H1 (cell line): ENCODE data around the gene BIRC7. TPM values are rescaled to one million over a fixed set of nuclear protein-coding genes. Genes with fewer than 3 reads are reported as not detected.

Experiments
- CTCF ChIA-PET: fragments of 300-600 bp; sonication (Branson Sonifier 250); formaldehyde crosslinking; loops from one replicate; lab custom pipeline; 2021; ENCODE audit not compliant: partially characterized antibody; lab: Charles Lee
- POLR2A ChIA-PET: fragments of 300-600 bp; sonication (Branson Sonifier 250); formaldehyde crosslinking; loops from one replicate; lab custom pipeline; 2021; ENCODE audit warnings: inconsistent platforms; ENCODE audit not compliant: partially characterized antibody; lab: Charles Lee
- DNase-seq, 2 experiments: peaks; one replicate each; pipeline versions ENCODE4 v3.0.0 to v3.0.0-alpha.2; 2010 to 2022; ENCODE audit warnings: low spot score in 2 of 2, low read depth in 1 of 2, mixed read lengths in 1 of 2
- FAIRE-seq: peaks from 2 replicates; lab custom pipeline; 2011; peaks lifted over from hg19 to GRCh38; lab: Jason Lieb, UNC
- H2AFZ ChIP-seq: 2 replicates; pipeline ENCODE4 v1.8.1; 2012; ENCODE audit warnings: low read length, inconsistent platforms
- H2AK5ac ChIP-seq: 2 replicates; pipeline ENCODE4 v1.6.1; 2013; ENCODE audit warnings: low read depth, low read length
- H2BK120ac ChIP-seq: replicated peaks from 2 replicates; pipeline ENCODE3; 2013; ENCODE audit warnings: low read depth, low read length, inconsistent platforms
- H2BK12ac ChIP-seq: 2 replicates; pipeline ENCODE4 v1.6.1; 2013; ENCODE audit warnings: low read depth, low read length
- H2BK15ac ChIP-seq: 2 replicates; pipeline ENCODE4 v1.6.1; 2013; ENCODE audit warnings: low read length
- H2BK20ac ChIP-seq: 2 replicates; pipeline ENCODE4 v1.6.1; 2013; ENCODE audit warnings: low read length
- H2BK5ac ChIP-seq: 2 replicates; pipeline ENCODE4 v1.6.1; 2013; ENCODE audit warnings: low read depth, low read length
- H3K14ac ChIP-seq: 2 replicates; pipeline ENCODE4 v1.6.1; 2013; ENCODE audit warnings: inconsistent platforms; ENCODE audit not compliant: insufficient read length
- H3K18ac ChIP-seq: 2 replicates; pipeline ENCODE4 v1.6.1; 2013; ENCODE audit warnings: low read length; ENCODE audit errors: extremely low read depth
- H3K23ac ChIP-seq: 2 replicates; pipeline ENCODE4 v1.6.1; 2013; ENCODE audit warnings: inconsistent platforms; ENCODE audit not compliant: insufficient read length
- H3K23me2 ChIP-seq: 2 replicates; pipeline ENCODE4 v1.6.1; 2013; ENCODE audit warnings: low read depth, low read length
- H3K27ac ChIP-seq: 2 replicates; pipeline ENCODE4 v1.6.1; 2011; ENCODE audit warnings: low read depth, low read length, inconsistent platforms
- H3K27me3 ChIP-seq, 4 experiments: replicated peaks in 1 of 4; 1 replicate in 1 of 4; 2 replicates in 3 of 4; pipeline versions ENCODE4 v1.6.1 to v1.8.1; 2011 to 2013; ENCODE audit warnings: low read length in 3 of 4, mild to moderate bottlenecking in 3 of 4, inconsistent platforms in 2 of 4, mixed read lengths in 2 of 4, moderate library complexity in 1 of 4; ENCODE audit not compliant: control insufficient read depth in 3 of 4, insufficient read depth in 3 of 4; ENCODE audit errors: extremely low read depth in 1 of 4
- H3K36me3 ChIP-seq, 4 experiments: 2 replicates each; pipeline versions ENCODE4 v1.6.1 to v1.8.1; 2011 to 2013; ENCODE audit warnings: mild to moderate bottlenecking in 4 of 4, low read length in 3 of 4, moderate library complexity in 2 of 4, control low read depth in 1 of 4, inconsistent platforms in 1 of 4; ENCODE audit not compliant: insufficient read depth in 4 of 4, control insufficient read depth in 2 of 4
- H3K4ac ChIP-seq: replicated peaks from 2 replicates; pipeline ENCODE3; 2013; ENCODE audit warnings: low read length, low read depth, mixed read lengths, inconsistent platforms; ENCODE audit not compliant: insufficient read length
- H3K4me1 ChIP-seq, 4 experiments: replicated peaks in 1 of 4; 1 replicate in 1 of 4; 2 replicates in 3 of 4; pipeline versions ENCODE4 v1.6.1 to v1.8.1; 2011 to 2013; ENCODE audit warnings: low read length in 3 of 4, inconsistent platforms in 2 of 4, mixed read lengths in 1 of 4; ENCODE audit not compliant: insufficient read depth in 4 of 4, control insufficient read depth in 3 of 4
- H3K4me2 ChIP-seq, 2 experiments: 2 replicates each; pipeline versions ENCODE4 v1.6.1 to v1.8.1; 2011 to 2013; ENCODE audit warnings: low read depth in 2 of 2, low read length in 2 of 2, control low read depth in 1 of 2, inconsistent platforms in 1 of 2, mild to moderate bottlenecking in 1 of 2; ENCODE audit not compliant: insufficient read depth in 1 of 2
- H3K4me3 ChIP-seq, 4 experiments: fragments of 200-600, 300-600 bp in 1 of 4; sonication (generic), shearing (Covaris generic), sonication (Bioruptor Twin) in 1 of 4; 2 replicates each; pipeline versions ENCODE4 v1.5.1 to v1.8.1; 2011 to 2016; ENCODE audit warnings: low read length in 4 of 4, low read depth in 3 of 4, control low read depth in 2 of 4, inconsistent platforms in 2 of 4, mild to moderate bottlenecking in 2 of 4, mixed read lengths in 1 of 4, moderate library complexity in 1 of 4; ENCODE audit not compliant: insufficient read depth in 2 of 4; ENCODE audit errors: extremely low read depth in 1 of 4
- H3K56ac ChIP-seq: replicated peaks from 2 replicates; pipeline ENCODE3; 2013; ENCODE audit warnings: low read depth, mild to moderate bottlenecking, mixed read lengths, low read length, inconsistent platforms; ENCODE audit not compliant: insufficient read length
- H3K79me1 ChIP-seq: 2 replicates; pipeline ENCODE4 v1.6.1; 2013; ENCODE audit warnings: low read depth, low read length, control low read depth
- H3K79me2 ChIP-seq, 2 experiments: 2 replicates each; pipeline versions ENCODE4 v1.6.1 to v1.8.1; 2012 to 2013; ENCODE audit warnings: low read length in 2 of 2, mild to moderate bottlenecking in 2 of 2, inconsistent platforms in 1 of 2; ENCODE audit not compliant: insufficient read depth in 2 of 2, control insufficient read depth in 1 of 2
- H3K9ac ChIP-seq, 4 experiments: replicated peaks in 1 of 4; 1 replicate in 1 of 4; 2 replicates in 3 of 4; pipeline versions ENCODE4 v1.6.1 to v1.8.1; 2011 to 2013; ENCODE audit warnings: low read depth in 3 of 4, low read length in 3 of 4, control low read depth in 2 of 4, mild to moderate bottlenecking in 2 of 4, moderate library complexity in 2 of 4, inconsistent platforms in 1 of 4; ENCODE audit errors: extremely low read depth in 1 of 4
- H3K9me3 ChIP-seq, 2 experiments: 2 replicates each; pipeline versions ENCODE4 v1.6.1 to v1.8.1; 2012 to 2013; ENCODE audit warnings: mild to moderate bottlenecking in 2 of 2, moderate library complexity in 2 of 2, control low read depth in 1 of 2, inconsistent platforms in 1 of 2, low read depth in 1 of 2, low read length in 1 of 2, mixed read lengths in 1 of 2; ENCODE audit not compliant: insufficient read depth in 2 of 2
- H4K20me1 ChIP-seq, 2 experiments: replicated peaks in 1 of 2; 2 replicates each; pipeline versions ENCODE3 to v1.8.1; 2011 to 2013; ENCODE audit warnings: inconsistent platforms in 2 of 2, low read length in 2 of 2, mild to moderate bottlenecking in 1 of 2; ENCODE audit not compliant: insufficient read depth in 2 of 2, control insufficient read depth in 1 of 2
- H4K5ac ChIP-seq: 2 replicates; pipeline ENCODE4 v1.6.1; 2013; ENCODE audit warnings: low read length, low read depth, mixed read lengths, inconsistent platforms; ENCODE audit not compliant: insufficient read length
- H4K8ac ChIP-seq: 2 replicates; pipeline ENCODE4 v1.8.0; 2013; ENCODE audit warnings: mild to moderate bottlenecking, moderate library complexity, low read length, inconsistent platforms; ENCODE audit not compliant: insufficient read depth; ENCODE audit errors: extremely low read depth
- H4K91ac ChIP-seq: replicated peaks from 2 replicates; pipeline ENCODE3; 2013; ENCODE audit warnings: low read length, mixed read lengths, inconsistent platforms; ENCODE audit not compliant: insufficient read length
- ASH2L ChIP-seq: fragments of 200-600, 300-600 bp; sonication (generic); IDR thresholded peaks from one replicate; pipeline ENCODE4 v1.7.1; 2017; ENCODE audit warnings: low read length
- BACH1 ChIP-seq: IDR thresholded peaks from 2 replicates; pipeline ENCODE4 v1.6.1; 2012; ENCODE audit warnings: low read length, improper control_type of control experiment
- CTCF ChIP-seq, 3 experiments: IDR thresholded peaks; 1 replicate in 2 of 3; 2 replicates in 1 of 3; pipeline versions ENCODE4 v1.5.1 to v1.6.1; 2011; ENCODE audit warnings: low read length in 3 of 3, mild to moderate bottlenecking in 3 of 3, inconsistent platforms in 2 of 3, low read depth in 1 of 3, moderate library complexity in 1 of 3; ENCODE audit not compliant: insufficient read depth in 1 of 3; ENCODE audit errors: control extremely low read depth in 1 of 3
- JUND ChIP-seq: IDR thresholded peaks from 2 replicates; pipeline ENCODE4 v1.6.1; 2011; ENCODE audit warnings: mild to moderate bottlenecking, improper control_type of control experiment, low read length
- RAD21 ChIP-seq, 2 experiments: IDR thresholded peaks in 1 of 2; conservative IDR thresholded peaks in 1 of 2; 2 replicates each; pipeline ENCODE4 v1.6.1; 2011; ENCODE audit warnings: low read depth in 2 of 2, low read length in 2 of 2, improper control_type of control experiment in 1 of 2, inconsistent platforms in 1 of 2, mild to moderate bottlenecking in 1 of 2, moderate library complexity in 1 of 2
- WGBS, 2 experiments: shearing (Covaris generic) in 1 of 2; methylation state at CpG; one replicate each; pipeline versions ENCODE4 v1.1.6 to v1.1.7; 2013 to 2015; ENCODE audit warnings: low lambda C conversion rate in 2 of 2, mixed read lengths in 2 of 2, inconsistent platforms in 1 of 2, low coverage in 1 of 2, missing lambda C conversion rate in 1 of 2; ENCODE audit not compliant: insufficient replicate concordance in 2 of 2, insufficient coverage in 1 of 2, insufficient read length in 1 of 2; ENCODE audit errors: extremely low coverage in 1 of 2, missing lambda C conversion rate in 1 of 2; 5-methylcytosine and 5-hydroxymethylcytosine counted together
- polyA plus RNA-seq, 7 experiments: library from polyadenylated mRNA; depleted of rRNA in 3 of 7; stranded (reverse) in 5 of 7; unstranded in 2 of 7; fragments of >200 nt in 5 of 7; fragments of 200-250 nt in 2 of 7; gene quantifications; 1 replicate in 5 of 7; 2 replicates in 1 of 7; 4 replicates in 1 of 7; pipeline versions ENCODE4 v1.2.1 to v1.2.3, GENCODE V29; 2011 to 2013; ENCODE audit warnings: missing spikeins in 2 of 7, mixed read lengths in 2 of 7
- total RNA-seq: library from RNA; stranded (reverse); fragmentation: NEBNext Ultra II Directional; extraction: Animal tissue kit (Norgen Biotek cat#: 25700); gene quantifications from 2 replicates; pipeline ENCODE4 v1.2.1, GENCODE V29; 2021

The BIRC7 gene
- total and polyA plus RNA-seq, 2 of the 8 experiments (the other 6 are each of a cell fraction or from before 2014, with no cell fraction given) = 0.11 to 0.41 TPM

- ChIA-PET CTCF (interaction anchor here (0.6 to 5.3 kb wide), 61 partner anchors 7 to 396 kb away, joined by 3 to 199 read pairs (median 4); partner anchors contain the start of genes ARFGAP1, BIRC7, COL20A1 and NKAIN4), POLR2A (interaction anchor here (0.7 to 3.3 kb wide), 10 partner anchors 9 to 74 kb away, joined by 3 to 14 read pairs (median 4); partner anchors contain the start of gene BIRC7)
- Histone ChIP-seq H2BK12ac (no peak overlapping the region), H3K4ac (no peak overlapping the region), H3K4me2 (no peak overlapping the region), H2AFZ (no peak overlapping the region), H3K9ac (no peak overlapping the region), H2BK20ac (no peak overlapping the region), H3K36me3 (no peaks in the 10 kb centered on the region), H4K20me1 (peaks cover 0 to 3% of the 10 kb centered on the region in 2 experiments), H2AK5ac (no peak overlapping the region), H4K8ac (no peak overlapping the region), H3K23me2 (peaks cover 2% of the 10 kb centered on the region; the same call in 1 of the 2 replicates), H3K4me1 (peaks cover 0 to 6% (median 3%) of the 10 kb centered on the region in 4 experiments; a peak in 5 of 7 replicates), H3K9me3 (no peaks in the 10 kb centered on the region), H3K4me3 (no peak overlapping the region), H3K14ac (no peak overlapping the region), H2BK15ac (peak overlapping the region; percentile 89; the same call in 1 of the 2 replicates), H3K56ac (no peak overlapping the region), H3K79me2 (no peaks in the 10 kb centered on the region), H3K18ac (no peak overlapping the region), H3K27me3 (peaks cover 0 to 3% (median 0%) of the 10 kb centered on the region in 4 experiments; a peak in 2 of 7 replicates), H4K91ac (no peak overlapping the region), H3K23ac (no peak overlapping the region), H3K79me1 (no peaks in the 10 kb centered on the region), H2BK120ac (no peak overlapping the region), H4K5ac (no peak overlapping the region), H3K27ac (no peak overlapping the region), H2BK5ac (no peak overlapping the region)
- DNase-seq (peak in 1 of 2 experiments; percentile 86), FAIRE-seq (peak; percentile 85)
- TF ChIP-seq ASH2L (peak; percentile 16), JUND (no peak), BACH1 (no peak), CTCF (IDR thresholded peaks at IDR 0.05; ENCODE audit: control extremely low read depth in 1 of 3, insufficient read depth in 1 of 3, low read depth in 1 of 3, low read length in 3 of 3) (peak; percentile 85 to 87 (median 87)), RAD21 (IDR thresholded peaks at IDR 0.05 in 1 of 2, conservative IDR thresholded peaks at IDR 0.05 in 1 of 2; ENCODE audit: low read depth in 2 of 2, low read length in 2 of 2) (peak; percentile 85 to 89)
- 66% methylated on average over 12 of the region's 12 CpGs; no CpG with 5 or more reads in 1 of the 2 experiments for WGBS, 2 experiments
Observed at GRCh38 chr20:63223121-63223825, 12.4 kb upstream of the BIRC7 start.
